ENCODE results near the gene RGS3.

- TF ChIP-seq CTCF (tag by site-specific recombination; IDR thresholded peaks at IDR 0.05) (no peak), ZNF24 (tag by site-specific recombination; IDR thresholded peaks at IDR 0.05) (no peak), ZNF366 (tag by site-specific recombination; conservative IDR thresholded peaks at IDR 0.05) (no peak), KLF8 (tag by site-specific recombination; IDR thresholded peaks at IDR 0.05) (no peak), ZBTB26 (tag by site-specific recombination; optimal IDR thresholded peaks at IDR 0.05) (no peak), ZFP3 (tag by site-specific recombination; IDR thresholded peaks at IDR 0.05; ENCODE audit: low read depth) (no peak), ZNF423 (tag by site-specific recombination; IDR thresholded peaks at IDR 0.05) (no peak)
Observed at GRCh38 chr9:113488071-113488470, 24.5 kb downstream of the RGS3 start.

Data from HEK293 (cell line).